Adipocyte (in vitro differentiated cells): ENCODE measurements around the gene ZCCHC24.
A peak's percentile ranks its signal among the peaks of the same experiment; 100 is the strongest.

ENCODE experiments used
- DNase-seq: peaks from one replicate; pipeline ENCODE4 v3.0.0-alpha.2; 2015; ENCODE audit warnings: low read depth
- H3K27me3 ChIP-seq: replicated peaks from 2 replicates; pipeline ENCODE4 v1.7.0; 2013; ENCODE audit warnings: mild to moderate bottlenecking, low read length, moderate library complexity; ENCODE audit not compliant: control insufficient read depth, insufficient read depth
- H3K36me3 ChIP-seq: 2 replicates; pipeline ENCODE4 v1.7.0; 2013; ENCODE audit warnings: low read length, mild to moderate bottlenecking, moderate library complexity; ENCODE audit not compliant: control insufficient read depth, insufficient read depth, severe bottlenecking
- H3K4me1 ChIP-seq: 2 replicates; pipeline ENCODE4 v1.7.0; 2013; ENCODE audit warnings: mild to moderate bottlenecking, low read length, moderate library complexity; ENCODE audit not compliant: control insufficient read depth, insufficient read depth
- H3K4me3 ChIP-seq: 2 replicates; pipeline ENCODE4 v1.7.0; 2013; ENCODE audit warnings: mild to moderate bottlenecking, low read length, moderate library complexity
- H3K9ac ChIP-seq: 2 replicates; pipeline ENCODE4 v1.7.0; 2013; ENCODE audit warnings: mild to moderate bottlenecking, low read length, moderate library complexity
- H3K9me3 ChIP-seq: 2 replicates; pipeline ENCODE4 v1.7.0; 2013; ENCODE audit warnings: mild to moderate bottlenecking, low read length, moderate library complexity; ENCODE audit not compliant: control insufficient read depth

Gene ZCCHC24

GRCh38 chr10:79376751-79377556 is 68.5 kb downstream of the ZCCHC24 start:
- Histone ChIP-seq H3K27me3 (no peaks in the 10 kb centered on the region), H3K9me3 (no peaks in the 10 kb centered on the region), H3K9ac (no peak overlapping the region), H3K36me3 (no peaks in the 10 kb centered on the region), H3K4me1 (peaks cover 51% of the 10 kb centered on the region), H3K4me3 (no peak overlapping the region)
- DNase-seq: no peak

GRCh38 chr10:79376078-79376628 is 69.3 kb downstream of the ZCCHC24 start:
- Histone ChIP-seq H3K4me3 (no peak overlapping the region), H3K9ac (no peak overlapping the region), H3K27me3 (no peaks in the 10 kb centered on the region), H3K4me1 (peaks cover 43% of the 10 kb centered on the region), H3K9me3 (no peaks in the 10 kb centered on the region), H3K36me3 (no peaks in the 10 kb centered on the region)
- no peak for DNase-seq

GRCh38 chr10:79375321-79376077 is 69.9 kb downstream of the ZCCHC24 start:
- DNase-seq: peak; percentile 39
- Histone ChIP-seq H3K4me3 (no peak overlapping the region), H3K9ac (peak overlapping the region; percentile 42), H3K36me3 (no peaks in the 10 kb centered on the region), H3K27me3 (no peaks in the 10 kb centered on the region), H3K4me1 (peaks cover 37% of the 10 kb centered on the region), H3K9me3 (peaks cover 4% of the 10 kb centered on the region)

GRCh38 chr10:79374312-79375191 is 70.9 kb downstream of the ZCCHC24 start:
- Histone ChIP-seq H3K4me1 (peaks cover 27% of the 10 kb centered on the region), H3K9ac (peak overlapping the region; percentile 42), H3K36me3 (no peaks in the 10 kb centered on the region), H3K27me3 (no peaks in the 10 kb centered on the region), H3K9me3 (peaks cover 7% of the 10 kb centered on the region), H3K4me3 (no peak overlapping the region)
- DNase-seq: peak; percentile 91

- no peak overlapping the region for H3K4me3 ChIP-seq
These were observed 72.6 kb downstream of the ZCCHC24 start for GRCh38 chr10:79372871-79373270.

GRCh38 chr10:79367426-79368189 is 77.8 kb downstream of the ZCCHC24 start:
- peaks cover 7% of the 10 kb centered on the region for H3K9me3 ChIP-seq
- peak; percentile 59 for DNase-seq
- H3K27me3 ChIP-seq: no peaks in the 10 kb centered on the region
- H3K9ac ChIP-seq: no peak overlapping the region
- H3K36me3 ChIP-seq: no peaks in the 10 kb centered on the region
- H3K4me1 ChIP-seq: peaks cover 12% of the 10 kb centered on the region
- H3K4me3 ChIP-seq: no peak overlapping the region

More at GRCh38 chr10:79372871-79373270, 72.6 kb downstream of the ZCCHC24 start:
- DNase-seq: no peak
- Histone ChIP-seq H3K4me1 (peaks cover 22% of the 10 kb centered on the region), H3K9ac (no peak overlapping the region), H3K9me3 (peaks cover 7% of the 10 kb centered on the region), H3K36me3 (no peaks in the 10 kb centered on the region), H3K27me3 (no peaks in the 10 kb centered on the region)

GRCh38 chr10:79361726-79362397 is 83.6 kb downstream of the ZCCHC24 start:
- H3K36me3 ChIP-seq: no peaks in the 10 kb centered on the region
- H3K27me3 ChIP-seq: no peaks in the 10 kb centered on the region
- peaks cover under 1% of the 10 kb centered on the region for H3K4me1 ChIP-seq
- no peak for DNase-seq
- no peaks in the 10 kb centered on the region for H3K9me3 ChIP-seq
- no peak overlapping the region for H3K4me3 ChIP-seq
- H3K9ac ChIP-seq: no peak overlapping the region

- Histone ChIP-seq H3K9ac (no peak overlapping the region), H3K27me3 (no peaks in the 10 kb centered on the region), H3K36me3 (peaks cover 7% of the 10 kb centered on the region), H3K9me3 (no peaks in the 10 kb centered on the region), H3K4me3 (no peak overlapping the region), H3K4me1 (no peaks in the 10 kb centered on the region)
- DNase-seq: no peak
These were observed 84.7 kb downstream of the ZCCHC24 start for GRCh38 chr10:79360499-79361342.

GRCh38 chr10:79359816-79360498 is 85.5 kb downstream of the ZCCHC24 start:
- Histone ChIP-seq H3K27me3 (no peaks in the 10 kb centered on the region), H3K9me3 (no peaks in the 10 kb centered on the region), H3K4me1 (no peaks in the 10 kb centered on the region), H3K9ac (no peak overlapping the region), H3K36me3 (peaks cover 14% of the 10 kb centered on the region), H3K4me3 (no peak overlapping the region)
- DNase-seq: no peak
